OCI-LY1 (cell line): Measurements from ENCODE around the gene CHRNB1.

ENCODE experiments used
- H2AFZ ChIP-seq: fragments of 200-600 bp; sonication (generic), shearing (Covaris generic); 2 replicates; pipeline ENCODE4 v1.6.0; 2014; ENCODE audit warnings: antibody characterized with exemption, mild to moderate bottlenecking, low read length
- H3F3A ChIP-seq: fragments of 200-600 bp; sonication (generic), shearing (Covaris generic); 2 replicates; pipeline ENCODE4 v1.6.0; 2014; ENCODE audit warnings: mild to moderate bottlenecking, antibody characterized with exemption, low read length, moderate library complexity; ENCODE audit not compliant: insufficient read depth
- H3K27ac ChIP-seq: fragments of 200-600 bp; sonication (generic); 2 replicates; pipeline ENCODE4 v1.5.1; 2014; ENCODE audit warnings: low read length, mixed run types, mild to moderate bottlenecking, low read depth; ENCODE audit not compliant: poor library complexity, severe bottlenecking
- H3K27me3 ChIP-seq: fragments of 200-600 bp; sonication (generic); 2 replicates; pipeline ENCODE4 v1.6.0; 2014; ENCODE audit warnings: antibody characterized with exemption, mild to moderate bottlenecking, low read length, moderate library complexity; ENCODE audit not compliant: insufficient read depth
- H3K36me3 ChIP-seq: fragments of 200-600 bp; sonication (generic); 2 replicates; pipeline ENCODE4 v1.6.1; 2014; ENCODE audit warnings: mild to moderate bottlenecking, antibody characterized with exemption, low read length, moderate library complexity, mixed read lengths; ENCODE audit not compliant: insufficient read depth
- H3K4me1 ChIP-seq: fragments of 200-600 bp; sonication (generic); 2 replicates; pipeline ENCODE4 v1.5.1; 2014; ENCODE audit warnings: mild to moderate bottlenecking, low read length, moderate library complexity; ENCODE audit not compliant: insufficient read depth, severe bottlenecking
- H3K4me2 ChIP-seq: fragments of 200-600 bp; sonication (generic), shearing (Covaris generic); 2 replicates; pipeline ENCODE4 v1.6.1; 2014; ENCODE audit warnings: low read length
- H3K4me3 ChIP-seq: fragments of 200-600 bp; sonication (generic); 2 replicates; pipeline ENCODE4 v1.5.1; 2014; ENCODE audit warnings: low read length, low read depth, mild to moderate bottlenecking, mixed read lengths; ENCODE audit not compliant: poor library complexity, severe bottlenecking
- H3K79me2 ChIP-seq: fragments of 200-600 bp; shearing (Covaris generic); 2 replicates; pipeline ENCODE4 v1.6.1; 2016; ENCODE audit warnings: mixed run types, low read length, mixed read lengths; ENCODE audit not compliant: insufficient read depth
- H3K9ac ChIP-seq: fragments of 200-600 bp; sonication (generic), shearing (Covaris generic); 2 replicates; pipeline ENCODE4 v1.6.1; 2014; ENCODE audit warnings: mild to moderate bottlenecking, low read length, mixed read lengths
- H3K9me2 ChIP-seq: fragments of 200-600 bp; sonication (generic), shearing (Covaris generic); 2 replicates; pipeline ENCODE4 v1.6.1; 2014; ENCODE audit warnings: low read depth, mild to moderate bottlenecking, low read length, mixed read lengths
- H3K9me3 ChIP-seq: fragments of 200-600 bp; shearing (Covaris generic); 2 replicates; pipeline ENCODE4 v1.6.1; 2014; ENCODE audit warnings: low read length, mixed read lengths
- H4K20me1 ChIP-seq: fragments of 200-600 bp; sonication (generic), shearing (Covaris generic); 2 replicates; pipeline ENCODE4 v1.6.0; 2016; ENCODE audit warnings: mild to moderate bottlenecking, low read length; ENCODE audit not compliant: insufficient read depth
- EZH2 ChIP-seq: fragments of 200-600 bp; sonication (generic), shearing (Covaris generic); IDR thresholded peaks from 2 replicates; pipeline ENCODE4 v1.8.0; 2017; ENCODE audit warnings: borderline replicate concordance, mixed run types, mild to moderate bottlenecking, antibody characterized with exemption, low read length, moderate library complexity, mixed read lengths
- TF ChIP-seq, protein P1 (sequence below): fragments of 200-600 bp; sonication (generic), shearing (Covaris generic); IDR thresholded peaks from 2 replicates; pipeline ENCODE4 v1.5.1; 2017; ENCODE audit warnings: mild to moderate bottlenecking, antibody characterized with exemption, low read length, moderate library complexity, mixed read lengths

The CHRNB1 gene

GRCh38 chr17:7496470-7497183 is 51.8 kb downstream of the CHRNB1 start:
- H3K27ac ChIP-seq = no peak overlapping the region
- no peak for TF ChIP-seq EZH2
- TF ChIP-seq, protein P1, sequence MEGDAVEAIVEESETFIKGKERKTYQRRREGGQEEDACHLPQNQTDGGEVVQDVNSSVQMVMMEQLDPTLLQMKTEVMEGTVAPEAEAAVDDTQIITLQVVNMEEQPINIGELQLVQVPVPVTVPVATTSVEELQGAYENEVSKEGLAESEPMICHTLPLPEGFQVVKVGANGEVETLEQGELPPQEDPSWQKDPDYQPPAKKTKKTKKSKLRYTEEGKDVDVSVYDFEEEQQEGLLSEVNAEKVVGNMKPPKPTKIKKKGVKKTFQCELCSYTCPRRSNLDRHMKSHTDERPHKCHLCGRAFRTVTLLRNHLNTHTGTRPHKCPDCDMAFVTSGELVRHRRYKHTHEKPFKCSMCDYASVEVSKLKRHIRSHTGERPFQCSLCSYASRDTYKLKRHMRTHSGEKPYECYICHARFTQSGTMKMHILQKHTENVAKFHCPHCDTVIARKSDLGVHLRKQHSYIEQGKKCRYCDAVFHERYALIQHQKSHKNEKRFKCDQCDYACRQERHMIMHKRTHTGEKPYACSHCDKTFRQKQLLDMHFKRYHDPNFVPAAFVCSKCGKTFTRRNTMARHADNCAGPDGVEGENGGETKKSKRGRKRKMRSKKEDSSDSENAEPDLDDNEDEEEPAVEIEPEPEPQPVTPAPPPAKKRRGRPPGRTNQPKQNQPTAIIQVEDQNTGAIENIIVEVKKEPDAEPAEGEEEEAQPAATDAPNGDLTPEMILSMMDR = no peak
- no peak overlapping the region for H3K4me2 ChIP-seq
- no peaks in the 10 kb centered on the region for H4K20me1 ChIP-seq
- H2AFZ ChIP-seq = no peak overlapping the region
- H3K4me3 ChIP-seq = no peak overlapping the region
- peaks cover 34% of the 10 kb centered on the region for H3K79me2 ChIP-seq
- no peaks in the 10 kb centered on the region for H3F3A ChIP-seq
- H3K9ac ChIP-seq = no peak overlapping the region
- peaks cover 77% of the 10 kb centered on the region for H3K36me3 ChIP-seq
- no peaks in the 10 kb centered on the region for H3K27me3 ChIP-seq
- H3K9me2 ChIP-seq = no peaks in the 10 kb centered on the region
- H3K9me3 ChIP-seq = no peaks in the 10 kb centered on the region
- H3K4me1 ChIP-seq = peaks cover 17% of the 10 kb centered on the region

- H3K27ac ChIP-seq = no peak overlapping the region
- no peak overlapping the region for H3K9ac ChIP-seq
- H4K20me1 ChIP-seq = no peaks in the 10 kb centered on the region
- TF ChIP-seq EZH2 = no peak
- TF ChIP-seq, protein P1 = no peak
- no peak overlapping the region for H2AFZ ChIP-seq
- peaks cover 80% of the 10 kb centered on the region for H3K36me3 ChIP-seq
- H3K4me2 ChIP-seq = no peak overlapping the region
- H3K9me2 ChIP-seq = no peaks in the 10 kb centered on the region
- H3K9me3 ChIP-seq = no peaks in the 10 kb centered on the region
- H3K79me2 ChIP-seq = peaks cover 28% of the 10 kb centered on the region
- H3K4me1 ChIP-seq = peaks cover 11% of the 10 kb centered on the region
- H3F3A ChIP-seq = no peaks in the 10 kb centered on the region
- no peaks in the 10 kb centered on the region for H3K27me3 ChIP-seq
- H3K4me3 ChIP-seq = no peak overlapping the region
Measured at GRCh38 chr17:7497228-7497627, 52.4 kb downstream of the CHRNB1 start.

GRCh38 chr17:7497636-7498035 is 52.8 kb downstream of the CHRNB1 start:
- TF ChIP-seq, protein P1 = no peak
- no peak for TF ChIP-seq EZH2
- no peaks in the 10 kb centered on the region for H3F3A ChIP-seq
- H3K9me3 ChIP-seq = no peaks in the 10 kb centered on the region
- no peaks in the 10 kb centered on the region for H3K9me2 ChIP-seq
- H3K4me1 ChIP-seq = peaks cover 7% of the 10 kb centered on the region
- H4K20me1 ChIP-seq = no peaks in the 10 kb centered on the region
- no peaks in the 10 kb centered on the region for H3K27me3 ChIP-seq
- H3K9ac ChIP-seq = no peak overlapping the region
- no peak overlapping the region for H3K27ac ChIP-seq
- no peak overlapping the region for H3K4me3 ChIP-seq
- no peak overlapping the region for H2AFZ ChIP-seq
- no peak overlapping the region for H3K4me2 ChIP-seq
- H3K79me2 ChIP-seq = peaks cover 24% of the 10 kb centered on the region
- H3K36me3 ChIP-seq = peaks cover 85% of the 10 kb centered on the region
